GM18498 (cell line): ENCODE measurements around the gene ENAH.

Experiments
- ATAC-seq: cut with Tn5 transposase; IDR thresholded peaks from one replicate; pipeline ENCODE4 v1.9.1; 2021; ENCODE audit warnings: mild to moderate bottlenecking, moderate library complexity; ENCODE audit not compliant: unreplicated experiment

ENAH gene

DNA sequence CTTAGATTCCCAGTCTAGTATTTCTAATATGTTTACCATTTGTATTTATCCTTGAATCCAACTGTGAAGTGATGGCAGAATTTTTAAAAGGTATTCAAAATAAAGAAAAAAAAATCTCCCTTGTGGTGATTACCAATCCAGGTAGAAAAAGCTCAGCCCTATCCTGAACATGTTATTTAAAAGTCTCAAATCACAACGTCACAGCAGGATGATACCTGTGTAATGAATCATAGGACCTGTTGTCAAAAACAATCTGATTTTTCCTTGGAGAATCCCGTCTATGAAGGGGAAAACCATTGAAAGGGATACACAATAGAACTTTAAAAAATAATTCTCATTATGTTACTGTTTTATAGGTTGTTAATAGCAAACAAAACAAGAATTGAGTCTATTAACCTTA, 148.1 kb downstream of the ENAH start:
- no peak for ATAC-seq

DNA sequence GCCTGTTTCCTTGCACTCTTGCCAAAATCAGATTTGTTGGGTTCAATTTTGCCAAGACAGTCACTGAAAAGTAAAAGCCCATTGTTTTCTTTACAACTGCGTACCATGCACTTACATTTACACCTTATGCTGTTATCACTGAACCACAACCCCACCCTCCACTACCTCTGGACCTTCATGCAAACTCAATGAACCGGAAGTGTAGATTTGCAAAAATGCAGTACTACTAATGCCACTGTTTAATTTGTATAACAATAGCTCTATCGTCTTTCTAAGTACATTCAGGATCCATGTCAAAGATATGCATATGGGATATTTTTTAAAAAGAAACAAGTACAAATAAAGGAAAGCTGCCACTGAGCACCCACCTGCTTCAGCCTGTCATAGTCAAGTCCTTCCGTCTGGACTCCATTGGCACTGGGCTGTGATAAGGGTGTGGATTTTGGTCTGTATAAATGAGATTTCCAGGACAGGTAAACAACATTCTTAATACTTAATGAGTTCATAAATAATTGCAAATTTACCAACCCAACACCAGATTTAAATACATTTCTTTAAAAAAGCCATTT, 152.2 kb downstream of the ENAH start:
- ATAC-seq: no peak

DNA sequence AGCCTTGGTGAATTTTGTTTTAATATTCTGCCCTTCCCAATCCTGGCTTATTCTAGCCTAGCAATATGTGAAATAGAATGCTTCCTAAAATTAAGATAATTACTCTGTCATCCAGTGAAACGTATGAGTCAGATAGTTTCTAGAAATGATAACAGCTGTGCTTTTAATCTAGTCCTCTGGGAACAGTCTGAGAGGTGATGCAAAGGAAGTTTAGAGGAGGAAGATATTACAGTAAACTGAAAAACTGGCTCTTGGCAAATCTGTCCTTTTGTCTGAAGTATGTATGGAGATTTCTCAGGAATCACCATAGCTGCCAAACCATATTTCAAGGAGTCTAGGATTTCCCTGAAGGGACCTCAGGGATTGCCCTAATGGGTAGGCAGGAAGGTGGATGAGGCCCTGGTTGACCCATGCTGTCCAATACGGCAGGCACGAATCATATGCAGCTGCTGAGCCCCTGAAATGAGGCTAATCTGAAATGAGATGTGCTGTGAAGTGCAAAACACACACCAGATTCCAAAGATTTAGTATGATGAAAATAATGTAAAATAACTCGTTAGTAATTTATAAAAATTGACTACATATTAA, 154.3 kb downstream of the ENAH start:
- no peak for ATAC-seq

DNA sequence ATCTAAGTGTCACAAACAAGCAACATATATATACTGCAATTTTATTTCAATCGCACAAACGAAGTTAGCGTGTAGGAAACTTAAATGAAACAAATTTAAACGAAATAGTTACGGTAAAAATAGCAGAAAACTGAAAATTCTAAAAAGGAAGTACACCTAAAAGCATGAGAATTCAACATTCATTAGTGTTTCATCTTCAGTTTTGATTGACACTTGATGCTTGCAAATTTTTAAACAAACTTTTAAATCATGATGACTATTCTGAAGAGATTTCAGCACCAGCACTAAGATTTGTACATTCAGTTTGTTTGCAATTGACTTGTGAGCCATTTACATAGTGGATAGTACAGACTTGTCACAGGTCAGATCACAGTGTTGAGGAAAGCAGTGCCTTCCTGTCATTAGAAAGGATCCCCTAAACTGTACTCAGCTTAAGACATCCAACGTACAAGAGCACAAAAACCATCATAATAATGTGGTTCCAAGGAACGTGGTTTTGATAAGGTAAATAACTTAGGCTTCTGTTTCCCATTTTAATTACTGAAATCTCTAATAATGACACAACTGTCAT, 158.0 kb downstream of the ENAH start:
- no peak for ATAC-seq

DNA sequence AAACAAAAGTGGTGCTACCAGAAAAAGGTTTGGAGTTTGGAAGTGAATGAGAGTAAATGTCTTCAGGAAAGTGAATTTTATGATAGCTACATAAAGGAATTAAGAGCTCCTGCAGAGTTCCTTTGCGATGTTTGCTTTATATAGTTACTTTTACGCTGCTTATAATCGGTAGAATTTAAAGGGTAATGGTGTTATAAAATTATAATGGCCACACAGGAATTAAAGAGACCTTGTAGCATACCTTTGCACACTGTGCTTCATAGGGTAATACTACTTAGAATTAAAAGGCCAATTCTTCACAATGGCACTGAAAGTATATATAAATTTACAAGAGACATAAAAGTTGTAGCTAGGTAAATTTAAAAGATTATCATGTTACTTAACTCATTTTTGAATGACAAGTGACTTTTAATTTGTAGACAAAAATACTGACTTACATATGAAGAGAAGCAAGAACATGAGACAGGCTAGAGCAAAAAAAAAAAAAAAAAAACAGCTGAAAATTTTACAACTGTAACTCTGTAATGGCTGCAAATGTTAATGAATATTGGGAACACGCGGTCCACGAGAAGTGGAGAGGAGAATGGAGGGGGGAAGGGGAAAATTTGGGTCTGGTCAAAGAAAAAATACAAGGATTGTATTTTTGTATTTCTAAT, 159.2 kb downstream of the ENAH start:
- ATAC-seq: no peak

DNA sequence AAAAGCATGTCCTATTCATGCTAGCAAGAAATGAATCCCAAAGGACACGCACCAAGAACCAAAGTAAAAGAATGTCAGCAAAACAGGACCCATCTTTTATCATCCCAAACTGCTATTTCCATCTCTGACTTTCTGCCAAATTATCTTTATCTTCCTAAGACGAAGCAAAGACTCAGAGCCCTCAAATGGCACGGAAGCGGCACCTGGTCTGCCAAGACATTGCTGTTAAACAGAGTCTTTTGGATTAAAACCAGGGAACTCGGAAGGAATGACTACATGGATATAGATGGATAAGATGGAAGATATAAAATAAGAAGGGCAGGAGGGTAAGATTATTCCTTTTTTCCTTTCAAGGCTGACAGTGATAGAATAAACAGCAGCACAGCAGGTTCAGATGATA, 164.2 kb downstream of the ENAH start:
- no peak for ATAC-seq

DNA sequence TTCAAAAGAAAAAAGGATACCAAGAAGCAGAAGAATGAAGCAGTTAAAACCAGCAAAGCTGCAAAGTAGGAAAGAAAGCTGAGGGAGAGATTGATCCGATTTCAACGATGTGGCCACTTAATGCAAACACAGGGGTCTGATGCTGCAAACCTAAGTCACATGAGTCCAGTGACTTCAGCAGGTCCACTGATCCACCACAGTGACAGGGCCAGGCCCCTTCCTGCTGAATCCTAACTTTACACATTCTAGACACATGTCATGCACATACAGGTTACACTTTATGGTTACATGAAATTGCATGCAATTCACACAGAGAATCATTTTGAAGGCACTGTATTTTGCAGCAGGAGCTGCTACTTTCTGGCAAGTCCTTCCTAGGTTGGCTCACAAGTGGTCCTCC, 166.1 kb downstream of the ENAH start:
- no peak for ATAC-seq

DNA sequence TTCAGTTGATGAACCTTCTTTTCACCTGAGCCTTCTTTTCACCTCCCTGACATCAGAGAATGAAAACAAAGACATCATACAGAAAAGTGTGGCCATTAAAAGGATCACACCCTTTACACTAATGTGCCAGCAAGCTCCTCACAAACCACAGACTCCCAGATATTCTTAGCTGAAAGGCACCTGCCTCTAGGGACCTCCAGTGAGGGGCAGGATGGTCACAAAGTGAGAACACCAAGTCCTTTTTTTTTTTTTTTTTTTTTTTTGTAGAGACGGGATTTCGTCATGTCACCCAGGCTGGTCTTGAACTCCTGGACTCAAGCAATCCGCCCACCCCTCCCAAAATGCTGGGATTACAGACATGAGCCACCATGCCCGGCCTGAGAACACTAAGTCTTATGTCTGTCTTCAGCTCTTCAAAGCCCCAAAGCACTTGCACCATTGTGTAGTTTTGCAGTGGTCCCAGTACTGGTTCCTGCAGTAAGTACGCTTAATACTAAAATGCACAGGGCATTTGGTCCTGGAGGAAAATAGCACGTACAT, 166.9 kb downstream of the ENAH start:
- no peak for ATAC-seq

DNA sequence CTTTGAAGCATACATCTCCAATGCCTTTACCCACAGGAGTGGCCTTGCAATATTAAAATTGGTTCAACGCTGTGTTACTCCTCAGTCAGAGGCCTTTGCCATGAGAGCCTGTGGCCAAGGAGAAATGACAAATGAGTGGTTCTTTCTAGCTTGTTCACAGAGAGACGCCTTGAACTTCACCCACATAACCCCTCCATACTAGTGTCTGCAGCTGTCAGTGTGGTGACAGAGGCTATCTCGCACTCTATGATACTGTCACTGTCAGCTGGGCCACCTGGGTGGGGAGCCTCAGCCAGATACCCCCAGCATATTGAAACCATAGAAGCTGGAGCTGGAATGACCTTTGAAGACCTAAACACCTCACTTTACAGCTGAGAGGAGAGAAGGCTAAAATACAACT, 167.7 kb downstream of the ENAH start:
- ATAC-seq: no peak

DNA sequence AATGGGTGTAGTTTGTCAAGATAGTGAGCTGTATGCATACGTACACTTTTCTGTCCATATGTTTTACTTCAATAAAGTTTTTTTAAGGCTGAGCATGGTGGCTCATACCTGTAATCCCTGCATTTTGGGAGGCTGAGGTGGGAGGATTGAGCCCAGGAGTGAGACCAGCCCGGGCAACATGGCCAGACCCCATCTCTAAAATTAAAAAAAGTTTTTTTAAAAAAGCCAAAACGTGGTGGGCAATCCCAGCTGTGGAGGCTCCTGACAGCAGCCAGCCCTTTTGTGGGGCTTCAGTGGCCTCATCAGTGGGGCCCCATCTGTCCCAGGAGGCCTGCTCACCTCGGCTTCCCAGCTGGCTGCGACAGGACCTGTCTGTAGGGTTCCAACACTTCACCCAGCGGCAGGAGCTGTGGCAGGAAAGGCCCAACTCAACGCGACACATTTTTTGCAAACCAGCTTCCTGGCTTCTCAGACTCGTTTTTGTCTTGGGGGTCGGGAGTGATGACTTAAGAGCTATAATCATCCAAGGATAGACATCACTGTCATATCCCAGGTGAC, 168.2 kb downstream of the ENAH start:
- ATAC-seq: no peak

DNA sequence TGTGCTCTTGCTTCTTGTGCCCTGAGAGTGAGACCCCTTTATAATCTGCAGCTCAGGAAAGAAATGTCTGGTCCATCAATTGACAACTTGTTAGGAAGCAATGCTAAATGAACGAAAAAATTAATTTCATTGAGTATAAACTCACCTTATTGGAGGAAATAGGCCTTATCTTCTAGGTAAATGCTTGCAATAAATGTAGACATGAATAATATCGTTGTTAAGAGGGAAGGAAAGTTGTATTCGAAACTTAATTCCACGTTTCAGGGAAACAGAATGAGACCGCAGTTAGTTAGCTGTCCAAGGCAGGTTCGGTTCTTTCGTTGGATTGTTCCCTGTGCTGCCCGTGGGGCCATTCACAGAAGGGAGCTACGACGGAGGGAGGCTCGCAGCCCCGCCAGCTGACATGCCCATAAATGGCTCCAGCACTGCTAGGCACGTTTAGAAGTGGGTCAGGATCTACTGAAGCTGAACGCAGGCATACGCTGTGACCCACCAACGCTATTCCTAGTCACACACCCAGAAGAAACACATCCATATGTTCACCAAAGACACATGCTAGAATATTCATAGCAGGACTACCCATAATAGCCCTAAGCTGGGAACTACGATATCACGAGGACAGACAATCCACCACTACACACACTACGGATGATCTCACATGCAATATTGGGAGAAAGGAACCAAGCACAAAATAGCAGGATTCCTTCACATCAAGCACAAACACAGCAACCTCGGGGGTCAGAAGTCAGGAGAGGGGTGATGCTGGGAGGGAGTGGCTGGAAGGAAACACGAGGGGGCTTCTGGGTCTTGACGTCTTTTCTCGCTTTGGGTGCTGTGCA, 168.9 kb downstream of the ENAH start:
- ATAC-seq: no peak

DNA sequence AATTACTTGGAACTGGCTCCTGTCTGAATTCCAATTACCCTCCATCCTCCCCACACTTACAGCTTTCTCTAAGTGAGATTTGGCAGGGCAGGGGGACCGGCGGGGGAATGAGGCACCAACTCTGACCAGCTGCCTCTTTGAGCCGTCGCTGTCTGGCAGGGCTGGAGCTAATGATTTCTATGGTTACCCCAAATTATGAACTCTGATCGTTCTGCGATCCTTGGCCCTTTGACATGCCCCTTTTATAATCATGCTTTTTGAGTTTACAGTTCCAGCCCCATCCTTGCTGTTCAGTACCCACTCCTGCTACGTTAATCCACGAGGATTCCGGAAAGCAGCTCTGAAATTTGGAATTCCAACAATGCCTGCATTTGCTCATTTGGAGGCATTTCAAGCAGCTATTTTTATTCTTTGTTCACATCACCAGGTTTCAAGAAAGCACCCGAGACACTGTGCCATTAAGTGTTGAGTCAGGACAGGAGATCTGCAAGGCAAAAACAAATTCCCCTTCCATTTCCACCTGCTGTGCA, 170.4 kb downstream of the ENAH start:
- no peak for ATAC-seq

DNA sequence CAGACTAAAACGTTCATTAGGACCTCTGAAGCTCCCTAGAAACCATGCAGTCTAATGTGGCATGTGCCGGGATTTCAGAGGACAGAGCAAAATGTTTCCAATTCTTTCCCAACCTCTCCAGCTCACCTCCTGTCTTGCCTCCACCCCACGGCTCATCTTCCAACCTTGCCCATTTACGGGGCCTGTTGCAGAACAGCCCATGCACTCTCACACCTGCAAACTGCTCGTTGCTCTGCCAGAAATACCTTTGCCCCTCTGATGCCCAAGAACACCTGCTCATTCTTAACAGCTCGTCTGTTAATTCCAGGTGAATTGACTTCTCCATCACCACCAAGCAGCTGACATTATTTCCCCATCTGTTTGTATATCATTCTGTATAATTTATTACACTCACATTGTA, 171.2 kb downstream of the ENAH start:
- ATAC-seq: no peak

DNA sequence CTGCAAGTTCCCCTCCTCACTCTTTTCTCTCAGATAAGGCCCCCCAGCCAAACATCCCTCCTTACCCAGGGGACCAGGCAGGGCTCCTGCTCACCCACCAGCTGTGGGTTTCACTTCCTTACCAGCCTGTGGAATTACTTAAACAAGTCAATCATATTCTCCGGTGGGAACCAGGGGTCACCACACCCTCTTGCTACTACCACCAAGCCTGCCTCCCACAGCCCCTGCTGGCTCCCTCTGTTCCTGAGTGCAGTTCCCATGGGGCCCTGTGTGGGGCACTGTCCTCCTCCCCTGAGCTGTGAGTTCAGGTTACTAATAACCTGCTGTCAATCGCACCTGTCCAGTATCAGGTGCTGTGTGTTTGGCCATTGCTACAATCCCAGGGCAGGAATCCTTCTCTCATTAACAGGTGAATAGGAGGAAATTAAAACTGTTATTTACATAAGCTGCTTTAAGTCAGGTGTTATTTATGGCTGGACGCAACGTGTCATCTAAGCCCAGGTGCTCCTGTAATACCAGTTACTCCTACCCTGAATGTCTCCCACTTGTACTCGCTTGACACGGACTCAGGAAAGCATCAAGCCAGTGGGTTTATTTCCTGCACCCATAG, 172.0 kb downstream of the ENAH start:
- ATAC-seq: peak; percentile 84

DNA sequence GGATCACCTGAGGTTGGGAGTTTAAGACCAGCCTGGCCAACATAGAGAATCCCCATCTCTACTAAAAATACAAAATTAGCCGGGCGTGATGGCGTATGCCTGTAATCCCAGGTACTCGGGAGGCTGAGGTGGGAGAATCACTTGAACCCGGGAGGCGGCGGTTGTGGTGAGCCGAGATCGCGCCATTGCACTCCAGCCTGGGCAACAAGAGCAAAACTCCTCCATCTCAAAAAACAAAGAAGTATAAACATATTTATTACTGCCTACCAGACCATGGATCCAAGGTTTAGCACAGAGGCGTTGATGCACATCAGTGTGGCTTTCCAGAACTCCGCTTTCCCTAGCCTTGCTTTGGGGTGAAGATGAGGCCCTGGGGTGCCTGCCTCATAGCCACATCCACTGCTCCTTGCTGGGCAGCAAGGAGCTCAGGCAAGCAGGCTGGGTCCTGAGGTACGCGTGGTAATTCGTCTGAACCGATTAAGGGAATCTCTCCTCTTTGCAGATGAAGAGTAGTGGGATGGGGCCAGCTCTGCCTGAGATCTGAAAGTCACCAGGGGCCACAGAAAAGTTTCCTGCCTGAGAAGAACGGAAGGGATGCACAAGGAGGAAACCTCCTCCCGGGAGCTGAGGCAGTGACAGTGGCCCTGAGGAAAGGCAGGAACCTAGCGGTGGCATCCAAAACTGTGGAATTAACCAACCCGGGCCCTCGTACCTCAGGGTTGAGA, 172.8 kb downstream of the ENAH start:
- ATAC-seq: no peak

DNA sequence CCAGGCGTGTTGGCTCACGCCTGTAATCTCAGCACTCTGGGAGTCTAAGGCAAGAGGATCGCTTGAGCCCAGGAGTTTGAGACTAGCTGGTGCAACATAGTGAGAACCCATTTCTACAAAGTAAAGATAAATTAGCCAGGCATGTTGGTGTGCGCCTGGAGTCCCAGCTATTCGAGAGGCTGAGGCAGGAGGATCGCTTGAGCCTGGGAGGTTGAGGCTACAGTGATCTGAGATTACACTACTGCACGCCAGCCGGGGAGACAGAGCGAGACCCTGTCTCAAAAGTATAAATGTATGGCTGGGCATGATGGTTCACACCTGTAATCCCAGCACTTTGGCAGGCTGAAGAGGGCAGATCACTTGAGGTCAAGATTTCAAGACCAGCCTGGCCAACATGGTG, 173.6 kb downstream of the ENAH start:
- ATAC-seq: no peak

DNA sequence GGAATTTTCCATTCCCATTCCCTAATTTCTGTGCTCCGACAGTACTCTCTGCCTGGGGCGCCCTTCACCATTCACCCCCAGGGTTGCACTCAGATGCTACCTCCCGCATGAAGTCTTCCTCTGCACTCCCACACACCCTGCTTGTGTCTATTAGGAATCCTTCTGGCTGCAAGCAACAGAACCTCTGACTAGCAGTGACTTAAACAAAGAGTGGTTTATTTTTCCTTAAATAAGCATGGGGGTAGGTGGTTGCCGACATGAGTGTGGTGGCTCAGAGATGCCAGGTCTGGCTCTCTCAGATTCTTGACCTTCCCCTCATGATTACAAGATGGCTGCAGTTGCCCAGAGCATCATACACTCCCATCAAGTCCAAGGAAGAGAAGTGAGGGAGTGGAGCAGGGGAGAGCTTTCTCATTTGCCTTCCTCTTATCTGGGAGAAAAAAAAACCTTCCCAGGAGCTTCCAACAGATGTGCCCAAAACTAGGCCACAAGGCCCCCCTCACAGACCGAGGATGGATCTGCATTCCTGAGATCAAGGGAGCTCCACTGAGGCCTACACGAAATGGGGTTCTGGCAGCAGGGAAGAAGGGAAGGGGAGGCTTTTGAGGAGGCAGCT, 175.5 kb downstream of the ENAH start:
- ATAC-seq: no peak

DNA sequence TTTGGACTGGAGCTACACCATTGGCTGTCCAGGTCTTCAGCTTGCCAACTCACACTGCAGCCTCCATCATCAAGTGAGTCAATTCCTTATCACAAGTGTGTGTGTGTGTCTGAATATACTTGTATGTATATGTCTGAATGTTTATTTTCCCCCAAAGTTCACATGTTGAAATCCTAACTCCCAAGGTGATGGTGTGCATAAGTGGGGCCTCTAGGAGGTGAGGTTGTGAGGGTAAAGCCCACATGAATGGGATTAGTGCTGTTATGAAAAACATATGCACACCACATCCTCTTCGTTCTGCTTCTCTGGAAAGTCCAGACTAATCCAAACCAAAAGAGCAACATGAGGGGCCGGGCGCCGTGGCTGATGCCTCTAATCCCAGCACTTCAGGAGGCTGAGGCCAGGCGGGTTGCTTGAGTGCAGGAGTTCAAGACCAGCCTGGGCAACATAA, 176.4 kb downstream of the ENAH start:
- no peak for ATAC-seq

DNA sequence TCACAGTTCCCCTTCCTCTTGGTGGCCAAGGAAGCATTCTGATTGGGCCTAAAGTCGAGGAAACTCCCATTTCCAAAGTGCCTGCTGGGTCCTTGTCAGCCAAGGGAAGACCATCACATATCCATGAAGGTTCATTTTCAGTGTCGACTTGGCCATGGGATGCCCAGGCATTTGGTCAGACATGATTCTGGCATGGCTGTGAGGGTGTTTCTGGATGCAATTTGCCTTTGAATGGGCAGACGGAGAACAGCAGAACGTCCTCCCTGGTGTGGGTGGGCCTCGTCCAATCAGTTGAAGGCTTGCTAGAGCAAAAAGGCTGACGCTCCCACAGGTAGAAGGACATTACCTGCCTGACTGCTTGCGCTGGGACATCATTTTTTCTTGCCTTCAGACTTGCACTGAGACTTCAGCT, 176.8 kb downstream of the ENAH start:
- ATAC-seq: no peak
